K562 (cell line): ENCODE data around the gene IRS1. TPM values are rescaled to one million over a fixed set of nuclear protein-coding genes. Genes with fewer than 3 reads are reported as not detected.

Source experiments
- DEAF1 ChIP-seq: fragments of 450-650 bp; formaldehyde crosslinking; IDR thresholded peaks from 2 replicates; pipeline ENCODE4 v1.4.0; 2020; ENCODE audit warnings: mild to moderate bottlenecking, moderate library complexity
- HMGXB4 ChIP-seq: sonication (generic); formaldehyde crosslinking; IDR thresholded peaks from 2 replicates; pipeline ENCODE4 v1.8.1; 2023; ENCODE audit warnings: mild to moderate bottlenecking, missing genetic modification reagents
- MGA ChIP-seq: fragments of 450-650 bp; IDR thresholded peaks from 2 replicates; pipeline ENCODE4 v1.6.1; 2016; ENCODE audit warnings: mild to moderate bottlenecking, moderate library complexity
- MIER1 ChIP-seq: fragments of 450-650 bp; IDR thresholded peaks from 2 replicates; pipeline ENCODE4 v1.6.1; 2016; ENCODE audit warnings: antibody characterized with exemption, mild to moderate bottlenecking, low read depth
- MITF ChIP-seq: IDR thresholded peaks from 2 replicates; pipeline ENCODE4 v1.6.1; 2014; ENCODE audit warnings: antibody characterized with exemption
- ZNF280B ChIP-seq: fragments of 250-450 bp; sonication (Bioruptor Pico); IDR thresholded peaks from 2 replicates; pipeline ENCODE4 v1.5.1; 2021; ENCODE audit warnings: mild to moderate bottlenecking
- ZNF408 ChIP-seq: fragments of 250-450 bp; sonication (Bioruptor Pico); IDR thresholded peaks from 2 replicates; pipeline ENCODE4 v1.4.0; 2020; ENCODE audit warnings: low read depth, mild to moderate bottlenecking, moderate library complexity
- ZNF79 ChIP-seq: fragments of 250-450 bp; sonication (Bioruptor Pico); IDR thresholded peaks from 2 replicates; pipeline ENCODE4 v1.4.0; 2020; ENCODE audit warnings: low read depth, mild to moderate bottlenecking, moderate library complexity
- polyA plus RNA-seq, 8 experiments: library from polyadenylated mRNA; depleted of rRNA in 4 of 8; stranded (reverse) in 5 of 8; unstranded in 3 of 8; fragments of >200 nt; fragmentation: Nextera tagmentation in 2 of 8; fragmentation: Illumina TruSeq in 1 of 8; extraction: Ambion mirVana in 2 of 8; extraction: Trizol in 1 of 8; gene quantifications; 2 replicates each; pipeline versions ENCODE4 v1.2.1 to v1.2.3, GENCODE V29; 2011 to 2014; ENCODE audit warnings: inconsistent platforms in 1 of 8, missing spikeins in 1 of 8
- total RNA-seq, 7 experiments: library from RNA; depleted of rRNA in 6 of 7; stranded (reverse); fragments of >200 nt in 6 of 7; fragmentation: Illumina TruSeq in 2 of 7; extraction: Trizol in 2 of 7; gene quantifications; 2 replicates each; pipeline versions ENCODE4 v1.2.1 to v1.2.3, GENCODE V29; 2011 to 2021; ENCODE audit warnings: low replicate concordance in 1 of 7

The IRS1 gene
- total and polyA plus RNA-seq, 9 of the 15 experiments (the other 6 are each of a cell fraction or from before 2014, with no cell fraction given): under 0.01 to 0.31 (median 0.08) TPM; not detected in 1

- TF ChIP-seq DEAF1 (CRISPR knock-in tag) (no peak), ZNF280B (CRISPR knock-in tag) (no peak), MGA (no peak), ZNF408 (CRISPR knock-in tag) (no peak), ZNF79 (CRISPR knock-in tag) (no peak), HMGXB4 (CRISPR knock-in tag) (no peak), MITF (no peak), MIER1 (no peak)
Measured at GRCh38 chr2:226772389-226773179, 27.0 kb downstream of the IRS1 start (continued).
